ENCODE measurements around the gene TMEFF1.

TMEFF1 gene

DNA sequence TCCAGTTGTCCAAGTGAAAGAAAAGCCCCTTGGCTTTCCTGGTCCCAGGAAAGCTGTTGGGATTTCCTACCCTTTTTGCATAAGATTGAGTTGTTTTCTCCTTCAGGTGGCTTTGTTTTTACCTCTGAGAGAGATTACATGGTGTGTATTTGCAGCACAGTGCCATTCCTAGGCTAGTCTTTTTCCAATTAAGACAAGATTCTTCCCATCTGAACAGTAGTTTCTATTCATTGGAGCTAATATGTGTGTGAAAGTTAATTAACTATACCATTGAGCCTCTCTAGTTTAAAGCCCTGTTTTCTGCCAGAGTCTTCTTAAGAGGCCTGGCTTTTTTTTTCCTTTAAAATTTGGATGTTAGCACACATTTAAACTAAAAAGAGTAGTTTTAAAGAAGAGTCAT lies 25.9 kb upstream of the TMEFF1 start:
- no peak for DNase-seq (ENCODE audit: low read depth)

DNA sequence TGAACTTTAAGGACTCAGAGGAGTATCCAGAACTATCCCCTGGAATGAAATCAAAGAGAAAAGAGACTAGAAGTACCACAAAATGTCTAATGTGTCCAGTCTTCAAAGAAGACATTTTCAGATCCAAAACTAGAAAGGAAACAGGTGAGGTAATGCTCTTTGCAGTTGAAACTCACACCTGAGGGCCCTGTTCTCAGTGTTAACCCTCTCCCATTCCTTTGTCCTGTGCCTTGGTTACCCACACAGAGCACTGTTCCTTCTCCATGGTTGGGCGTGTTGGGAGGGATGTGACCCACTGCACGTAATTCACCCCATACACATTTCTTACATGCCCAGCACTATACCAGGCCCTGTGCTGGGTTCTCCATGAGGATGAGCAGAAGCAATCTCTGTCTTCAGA lies 24.7 kb upstream of the TMEFF1 start:
- DNase-seq (ENCODE audit: low read depth) = no peak

DNA sequence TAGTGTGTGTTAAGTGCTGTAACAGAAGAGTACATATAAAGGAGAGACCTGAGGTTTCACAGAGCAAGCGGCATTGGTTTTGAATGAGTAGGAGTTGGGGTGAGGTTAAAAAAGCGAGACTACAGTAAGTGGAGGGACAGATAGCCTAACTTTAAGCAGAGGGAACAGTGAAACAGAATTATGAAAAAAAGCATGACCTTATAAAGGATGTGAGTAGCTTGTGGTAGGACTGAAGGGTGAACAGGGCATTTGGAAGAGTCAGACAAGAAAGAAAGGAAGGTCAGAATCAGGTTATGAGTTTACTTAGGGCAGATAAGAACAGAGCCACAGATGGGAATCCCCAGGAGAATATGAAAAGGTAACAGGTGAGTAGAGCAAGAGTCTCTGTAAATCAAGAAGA lies 23.5 kb upstream of the TMEFF1 start:
- no peak for DNase-seq (ENCODE audit: low read depth)

DNA sequence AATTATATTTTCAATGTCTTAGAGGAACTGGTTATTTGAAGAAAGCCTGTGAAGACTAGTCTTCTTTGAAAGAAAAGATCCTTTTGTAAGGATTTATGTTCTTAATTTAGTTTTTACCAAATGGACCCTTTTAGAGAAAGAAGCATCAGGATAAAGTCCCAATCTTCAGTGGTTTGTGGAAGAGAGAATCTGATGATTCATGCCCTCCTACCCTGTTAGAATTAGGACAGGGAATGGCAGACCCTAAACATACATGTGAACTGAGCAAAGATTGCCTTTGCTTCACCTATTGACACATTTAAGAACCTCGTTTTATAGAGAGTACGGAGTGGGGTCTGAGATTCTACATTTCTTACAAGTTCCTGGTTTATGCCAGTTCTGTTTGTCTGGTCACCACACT lies 20.1 kb upstream of the TMEFF1 start:
- DNase-seq (ENCODE audit: low read depth) = no peak

DNA sequence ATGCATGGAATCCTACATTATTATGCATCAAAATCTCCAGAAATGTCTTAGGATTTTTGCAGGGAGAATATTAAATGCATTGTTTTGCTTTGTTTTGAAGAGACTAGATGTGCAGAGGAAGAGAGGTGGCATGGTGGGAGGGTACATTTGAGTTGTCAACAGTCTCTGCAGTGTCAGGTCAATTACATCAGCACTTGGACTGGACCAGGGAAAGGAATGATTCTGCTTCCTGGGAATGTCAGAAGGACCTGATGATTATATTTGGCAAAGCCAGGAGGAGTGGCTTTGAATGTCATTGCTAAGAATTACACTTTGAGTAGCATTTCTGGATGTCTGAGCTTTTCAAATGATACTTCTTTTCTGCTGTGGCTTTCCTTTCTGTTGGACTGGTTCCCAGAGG lies 17.5 kb upstream of the TMEFF1 start:
- DNase-seq (ENCODE audit: low read depth) = no peak

DNA sequence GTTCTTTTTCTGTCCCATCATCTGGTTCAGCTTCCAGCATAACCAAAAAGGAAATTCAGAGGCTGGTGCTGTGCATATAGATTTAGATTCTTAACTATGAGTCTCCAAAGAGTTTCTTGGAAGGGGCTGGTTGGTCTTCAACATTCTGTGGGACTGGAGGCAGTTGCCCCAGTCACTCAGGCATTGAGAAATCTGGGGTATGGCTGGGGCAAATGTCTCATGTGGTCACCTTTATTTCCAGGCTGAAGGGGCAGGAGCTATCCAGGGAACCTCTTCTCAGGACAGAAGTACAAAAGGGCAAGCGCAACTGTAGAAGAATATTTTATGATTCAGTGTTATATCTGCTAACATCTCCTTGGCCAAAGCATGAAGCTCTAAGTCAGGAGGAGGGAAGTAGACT lies 15.4 kb upstream of the TMEFF1 start:
- no peak for DNase-seq (ENCODE audit: low read depth)

DNA sequence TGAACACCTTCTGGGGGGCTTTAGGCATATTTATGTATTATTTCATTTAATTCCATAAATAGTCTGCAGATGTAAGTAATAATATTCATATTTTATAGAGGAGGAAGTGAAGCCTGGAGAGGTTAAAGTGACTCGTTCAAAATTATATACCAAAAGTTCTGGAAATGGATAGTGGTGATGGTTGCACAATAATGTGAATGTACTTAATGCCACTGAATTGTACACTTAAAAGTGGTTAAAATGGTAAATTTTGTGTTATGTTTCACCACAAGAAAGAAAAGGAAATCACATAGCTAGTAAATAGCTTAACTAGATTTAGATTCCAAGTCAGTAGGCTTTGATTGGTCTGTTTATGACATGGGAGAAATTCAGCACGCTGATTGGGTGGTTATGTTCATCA lies 13.0 kb upstream of the TMEFF1 start:
- DNase-seq (ENCODE audit: low read depth) = no peak

DNA sequence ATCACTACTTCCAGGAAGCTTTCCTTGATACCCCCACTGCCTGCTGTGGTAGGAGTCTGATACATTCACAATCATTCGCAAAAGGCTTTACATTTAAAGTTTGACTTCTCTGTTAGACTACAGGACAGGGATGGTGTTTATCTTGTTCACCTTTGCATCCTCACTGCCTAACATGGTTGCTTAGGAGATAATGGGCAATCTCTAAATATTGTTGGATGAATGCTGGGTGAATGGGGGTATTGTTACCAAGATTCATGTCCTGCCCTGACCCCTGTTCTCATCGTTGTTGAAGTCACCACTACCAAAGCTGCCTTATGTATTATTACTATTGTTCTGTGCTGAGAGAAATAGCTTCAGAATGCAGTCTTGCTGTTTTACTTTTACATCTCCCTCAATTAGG lies 7.7 kb upstream of the TMEFF1 start:
- no peak for DNase-seq (ENCODE audit: low read depth)

DNA sequence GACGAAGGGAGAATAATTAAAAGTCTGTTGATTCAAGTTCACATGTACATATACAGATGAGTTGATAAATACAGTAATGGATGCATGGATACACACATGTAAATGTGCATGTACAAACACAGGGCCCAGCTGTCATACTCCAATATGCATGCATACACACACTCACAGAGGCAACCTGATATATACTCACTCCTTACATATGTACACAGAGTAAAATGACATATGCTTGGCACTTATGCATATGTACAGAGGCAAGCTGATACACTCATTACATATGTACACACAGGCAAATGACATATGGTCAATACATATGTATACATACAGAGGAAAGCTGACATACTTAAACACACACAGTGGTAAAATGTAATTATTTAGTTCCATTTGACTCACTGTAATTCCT lies 7.2 kb upstream of the TMEFF1 start:
- no peak for DNase-seq (ENCODE audit: low read depth)

DNA sequence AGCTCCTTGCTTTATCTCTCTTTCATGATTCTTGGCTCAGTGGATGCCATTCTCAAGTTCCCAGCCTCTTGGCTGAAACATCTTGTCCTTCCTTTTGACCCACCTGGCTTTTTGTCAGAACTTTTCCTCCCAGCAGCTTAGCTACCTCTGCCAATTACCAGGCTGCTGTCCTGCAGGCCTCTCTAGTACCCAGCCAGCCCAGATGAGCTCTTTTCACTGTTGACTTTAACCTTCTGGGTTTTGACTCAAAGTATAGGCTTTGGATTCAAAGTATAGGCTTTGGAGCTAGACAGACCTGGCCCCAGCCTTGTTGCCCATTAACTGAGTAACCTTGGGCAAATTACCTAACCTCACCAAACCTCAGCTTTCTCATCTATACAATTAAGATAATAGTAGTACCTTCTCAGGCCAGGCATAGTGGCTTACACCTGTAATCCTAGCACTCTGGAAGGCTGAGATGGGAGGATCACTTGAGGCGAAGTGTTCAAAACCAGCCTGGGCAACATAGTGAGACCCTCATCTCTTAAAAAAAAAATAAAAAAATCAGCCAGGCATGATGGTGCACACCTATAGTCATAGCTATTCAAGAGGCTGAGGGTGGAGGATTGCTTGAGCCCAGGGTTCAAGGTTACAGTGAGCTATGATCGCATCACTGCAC lies 6.6 kb upstream of the TMEFF1 start:
- DNase-seq (ENCODE audit: low read depth) = no peak

DNA sequence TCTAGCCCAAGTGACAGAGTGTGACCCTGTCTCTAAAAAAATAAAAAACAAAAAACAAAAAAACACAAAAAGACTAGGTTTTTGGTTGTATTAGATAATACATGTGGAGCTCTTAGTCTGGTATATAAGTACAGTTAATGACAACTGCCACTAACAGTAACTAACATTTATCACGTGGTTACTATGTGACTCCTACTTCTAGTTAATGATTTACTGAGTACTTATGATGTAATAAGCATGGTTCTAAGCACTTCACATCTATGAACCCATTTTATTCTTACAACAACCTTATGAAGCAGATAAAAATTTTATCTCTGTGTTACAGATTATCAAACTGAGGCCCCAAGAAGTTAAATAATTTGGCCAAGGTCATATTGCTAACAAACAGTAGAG lies 6.1 kb upstream of the TMEFF1 start:
- no peak for DNase-seq (ENCODE audit: low read depth)

DNA sequence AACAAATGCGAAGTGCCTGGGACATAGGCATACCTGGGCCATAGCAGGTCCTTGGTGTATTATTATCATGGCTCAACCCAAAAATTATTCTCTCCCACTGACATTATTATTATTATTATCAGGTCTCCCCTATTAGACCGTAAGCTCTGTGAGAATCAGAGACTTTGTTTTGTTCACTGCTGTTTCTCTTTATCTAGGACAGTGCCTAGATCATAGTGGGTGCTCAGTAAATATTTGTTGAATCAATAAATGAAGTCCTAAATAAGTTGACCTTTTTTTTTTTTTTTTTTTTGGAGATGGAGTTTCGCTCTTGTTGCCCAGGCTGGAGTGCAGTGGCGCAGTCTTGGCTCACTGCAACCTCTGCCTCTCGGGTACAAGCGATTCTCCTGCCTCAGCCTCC lies 4.9 kb upstream of the TMEFF1 start:
- DNase-seq (ENCODE audit: low read depth) = no peak

DNA sequence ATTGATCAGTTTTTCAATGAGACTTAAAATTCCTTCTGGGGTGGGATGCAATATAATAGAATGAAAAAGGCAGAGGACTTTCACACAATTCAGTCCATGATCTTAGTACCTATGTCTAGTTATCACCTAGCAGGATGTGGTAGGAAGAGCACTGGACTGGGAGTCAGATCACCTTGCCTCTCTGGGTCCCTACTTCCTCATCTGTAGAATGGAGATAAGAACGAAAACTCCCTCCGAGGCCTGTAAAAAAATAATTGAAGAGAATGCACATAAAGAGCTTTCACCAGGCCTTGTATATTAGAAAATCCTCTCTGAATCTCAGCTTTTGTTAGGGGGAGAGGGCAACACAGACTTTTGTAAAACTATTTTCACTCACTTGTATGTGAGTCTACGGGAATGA lies 681 bp upstream of the TMEFF1 start:
- no peak for DNase-seq (ENCODE audit: low read depth)

DNA sequence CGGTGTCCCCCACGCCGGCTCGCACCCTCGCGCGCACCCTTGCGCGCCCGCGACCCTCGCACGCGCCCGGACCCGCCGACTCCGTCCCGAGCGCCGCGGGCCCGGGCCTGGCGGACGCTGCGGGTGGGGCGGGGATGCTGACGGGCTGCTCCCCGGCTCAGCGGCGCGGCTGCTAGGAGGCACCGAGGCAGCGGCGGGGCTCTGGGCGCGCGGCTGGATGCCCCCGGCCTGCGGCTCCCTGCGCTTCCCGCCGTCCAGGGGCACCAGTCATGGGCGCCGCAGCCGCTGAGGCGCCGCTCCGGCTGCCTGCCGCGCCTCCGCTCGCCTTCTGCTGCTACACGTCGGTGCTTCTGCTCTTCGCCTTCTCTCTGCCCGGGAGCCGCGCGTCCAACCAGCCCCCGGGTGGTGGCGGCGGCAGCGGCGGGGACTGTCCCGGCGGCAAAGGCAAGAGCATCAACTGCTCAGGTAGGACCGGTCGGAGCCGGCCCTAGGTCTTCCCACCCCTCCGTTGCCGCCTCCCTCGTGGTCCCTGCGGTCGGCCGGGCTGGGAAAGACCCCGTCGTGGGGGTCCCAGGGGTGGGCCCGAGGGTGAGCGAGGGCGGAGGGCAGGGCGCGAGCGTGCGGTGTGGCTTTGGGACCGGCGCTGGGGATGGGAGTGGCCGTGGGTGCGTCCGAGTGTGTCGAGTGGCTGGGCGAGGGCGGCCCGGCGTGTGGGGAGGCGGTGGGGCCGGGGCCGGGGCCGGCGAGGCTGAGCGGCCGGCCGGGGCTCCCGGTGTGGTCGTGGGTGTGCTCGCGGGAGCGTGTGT lies 530 bp downstream of the TMEFF1 start:
- peak; percentile 3 for DNase-seq (ENCODE audit: low read depth)

DNA sequence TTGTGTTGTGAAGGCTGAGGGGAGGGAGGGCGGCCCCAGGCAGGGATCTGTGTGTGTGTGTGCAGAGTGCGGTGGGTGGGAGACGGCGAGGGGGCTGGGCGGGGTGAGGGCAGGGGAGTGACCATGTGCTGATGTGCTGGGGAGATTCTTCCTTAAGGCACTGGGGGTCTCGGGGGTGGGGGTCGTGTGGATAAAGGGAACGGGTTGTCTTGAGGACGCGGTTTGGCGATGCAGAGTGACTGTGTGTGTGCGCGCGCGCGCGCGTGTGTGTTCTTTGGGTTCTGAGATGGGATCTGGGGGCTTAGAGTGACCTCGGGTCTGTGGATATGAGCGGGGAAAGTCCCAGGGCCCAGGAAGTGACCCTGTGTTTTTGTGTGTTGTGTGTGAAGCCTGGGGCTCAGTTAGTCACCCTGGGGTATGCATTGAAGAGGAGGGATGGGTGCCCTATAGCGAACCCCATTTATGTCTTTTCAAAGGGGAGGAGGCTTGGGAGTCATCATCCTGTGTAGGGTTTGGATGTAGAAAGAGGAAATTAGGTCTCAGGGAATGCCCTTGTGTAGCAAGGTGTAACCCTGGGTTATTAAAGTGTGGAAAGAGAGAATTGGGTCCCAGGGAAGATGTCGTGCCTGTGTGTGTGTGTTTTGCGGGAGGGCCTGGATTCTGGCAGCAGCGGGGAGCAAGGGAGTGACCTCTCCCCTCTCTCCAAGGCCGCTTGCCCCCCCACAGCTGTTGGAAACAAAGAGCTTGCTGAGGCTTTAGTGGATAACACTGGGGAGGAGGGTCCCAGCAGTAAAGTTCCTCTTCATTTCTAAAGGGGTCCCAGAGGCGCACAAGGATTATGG lies 1.4 kb downstream of the TMEFF1 start:
- DNase-seq (ENCODE audit: low read depth) = no peak

DNA sequence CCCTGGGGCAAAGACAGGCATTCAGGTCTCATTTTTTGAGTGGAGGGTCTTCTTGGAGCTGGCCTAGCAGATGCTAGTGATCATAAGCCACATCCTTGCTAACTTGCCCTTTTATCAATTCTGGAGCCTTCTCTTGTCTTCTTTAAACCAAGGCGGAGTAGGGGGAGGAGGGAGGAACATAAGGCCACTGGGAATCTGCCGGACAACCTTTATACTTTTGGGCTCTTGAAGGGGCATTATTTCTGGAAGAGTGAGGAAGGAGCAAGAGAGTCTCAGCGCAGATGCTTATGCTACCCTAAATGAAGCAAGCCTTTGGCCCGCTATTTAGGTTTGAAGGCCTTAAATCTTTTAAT lies 2.0 kb downstream of the TMEFF1 start:
- no peak for DNase-seq (ENCODE audit: low read depth)

DNA sequence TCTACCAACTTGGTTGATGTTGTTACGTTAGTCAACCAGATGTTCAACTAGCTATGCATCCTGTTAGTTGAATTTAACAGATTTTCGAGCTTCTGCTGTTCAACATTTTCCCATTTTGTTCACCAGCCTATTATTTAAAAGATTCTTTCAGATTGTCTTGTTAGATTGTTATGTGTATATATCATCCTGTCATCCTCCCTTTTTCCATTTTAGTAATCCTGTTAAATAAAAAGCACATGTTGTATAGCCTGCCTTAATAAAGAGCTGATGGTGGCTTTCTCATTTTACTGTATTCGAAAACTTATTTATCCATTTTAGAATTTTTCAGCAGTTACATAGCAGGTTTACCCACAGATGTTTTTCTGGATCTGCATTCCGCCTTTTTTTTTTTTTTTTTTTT lies 4.3 kb downstream of the TMEFF1 start:
- no peak for DNase-seq (ENCODE audit: low read depth)

DNA sequence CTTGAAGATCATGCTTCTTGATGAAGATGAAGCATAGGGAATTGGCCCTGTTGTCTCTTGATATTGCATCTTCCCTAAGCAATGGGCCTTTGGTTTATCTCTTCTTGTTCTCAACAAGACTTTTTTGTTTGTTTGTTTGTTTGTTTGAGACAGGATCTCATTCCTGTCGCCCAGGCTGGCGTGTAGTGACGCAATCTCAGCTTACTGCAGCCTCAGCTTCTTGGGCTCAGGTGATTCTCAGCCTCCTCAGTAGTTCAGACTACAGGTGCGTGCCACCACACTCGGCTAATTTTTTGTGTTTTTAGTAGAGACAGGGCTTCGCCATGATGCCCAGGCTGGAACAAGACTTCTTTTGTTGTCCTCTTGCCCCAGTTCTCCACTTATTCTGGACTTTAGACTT lies 5.2 kb downstream of the TMEFF1 start:
- DNase-seq (ENCODE audit: low read depth) = no peak

DNA sequence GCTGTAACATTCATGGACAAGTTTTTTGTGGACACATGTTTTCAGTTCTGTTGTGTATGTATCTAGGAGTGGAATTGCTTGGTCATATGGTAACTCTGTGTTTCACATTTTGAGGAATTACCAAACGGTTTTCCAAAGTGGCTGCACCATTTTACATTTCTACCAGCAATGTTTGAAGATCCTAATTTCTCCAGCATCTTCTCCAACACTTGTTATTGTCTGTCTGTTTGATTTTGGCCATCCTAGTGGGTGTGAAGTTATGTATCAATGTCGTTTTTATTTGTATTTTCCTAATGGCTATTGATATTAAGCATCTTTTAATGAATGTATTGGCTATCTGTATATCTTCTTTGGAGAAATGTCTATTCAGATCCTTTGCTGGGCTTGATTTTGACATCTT lies 6.9 kb downstream of the TMEFF1 start:
- DNase-seq (ENCODE audit: low read depth) = no peak

DNA sequence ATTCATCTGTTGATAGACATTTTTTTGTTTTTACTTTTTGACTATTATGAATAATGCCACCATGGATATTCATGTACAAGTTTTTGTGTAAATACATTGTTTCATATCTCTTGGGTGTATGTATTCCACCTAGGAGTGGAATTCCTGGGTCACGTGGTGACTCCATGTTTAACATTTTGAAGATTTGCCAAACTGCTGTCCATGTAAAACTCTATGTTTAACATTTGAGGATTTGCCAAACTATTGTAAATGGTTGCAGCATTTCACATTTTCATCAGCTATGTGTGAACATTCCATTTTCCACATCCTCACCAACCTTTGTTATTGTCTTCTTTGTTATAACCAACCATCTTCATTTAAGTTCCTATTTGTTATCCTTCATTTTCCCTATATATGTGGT lies 12.2 kb downstream of the TMEFF1 start:
- no peak for DNase-seq (ENCODE audit: low read depth)

DNA sequence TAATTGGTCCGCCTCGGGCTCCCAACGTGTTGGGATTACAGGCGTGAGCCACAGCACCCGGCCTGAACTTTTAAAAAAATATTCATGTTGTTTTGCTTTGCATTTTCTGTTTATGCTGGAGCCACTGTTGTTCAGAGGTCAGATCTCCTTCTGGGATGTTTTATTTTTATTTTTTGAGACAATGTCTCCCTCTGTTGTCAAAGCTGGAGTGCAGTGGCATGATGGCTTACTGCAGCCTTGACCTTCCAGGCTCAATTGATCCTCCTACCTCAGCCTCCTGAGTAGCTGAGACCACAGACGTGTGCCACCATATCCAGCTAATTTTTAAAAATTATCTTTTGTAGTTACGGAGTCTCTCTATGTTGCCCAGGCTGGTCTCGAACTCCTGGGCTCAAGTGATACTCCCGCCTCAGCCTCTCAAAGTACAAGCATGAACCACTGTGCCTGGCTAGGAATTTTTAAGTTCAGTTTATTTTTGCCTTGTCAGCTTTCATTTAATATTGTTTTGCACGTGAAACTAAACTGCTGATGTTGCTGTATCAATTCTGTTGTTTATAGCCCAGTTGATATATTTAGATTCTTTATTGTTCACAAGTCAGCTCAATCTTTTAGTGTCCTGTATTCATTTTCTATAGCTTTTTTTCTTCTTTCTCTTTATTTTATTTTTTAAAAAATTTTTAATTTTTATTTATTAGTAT lies 13.7 kb downstream of the TMEFF1 start:
- no peak for DNase-seq (ENCODE audit: low read depth)

DNA sequence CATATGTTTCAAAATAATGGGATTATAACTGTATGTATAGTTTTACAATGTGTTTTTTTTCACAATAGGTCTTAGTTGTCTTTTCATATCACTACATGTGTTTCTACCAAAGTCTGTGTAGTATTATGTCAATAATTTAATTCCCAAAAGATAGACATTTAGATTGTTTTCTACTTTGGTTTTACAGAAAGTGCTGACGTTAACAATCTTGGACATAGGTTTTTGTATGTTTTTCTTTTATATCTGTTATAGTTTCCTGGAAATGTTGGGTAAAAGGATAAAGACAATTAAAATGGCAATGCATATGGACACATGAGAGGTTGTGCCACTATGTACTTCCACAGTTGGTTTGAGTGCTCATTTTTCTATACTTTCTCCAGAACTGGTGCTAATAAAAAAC lies 15.2 kb downstream of the TMEFF1 start:
- DNase-seq (ENCODE audit: low read depth) = no peak

DNA sequence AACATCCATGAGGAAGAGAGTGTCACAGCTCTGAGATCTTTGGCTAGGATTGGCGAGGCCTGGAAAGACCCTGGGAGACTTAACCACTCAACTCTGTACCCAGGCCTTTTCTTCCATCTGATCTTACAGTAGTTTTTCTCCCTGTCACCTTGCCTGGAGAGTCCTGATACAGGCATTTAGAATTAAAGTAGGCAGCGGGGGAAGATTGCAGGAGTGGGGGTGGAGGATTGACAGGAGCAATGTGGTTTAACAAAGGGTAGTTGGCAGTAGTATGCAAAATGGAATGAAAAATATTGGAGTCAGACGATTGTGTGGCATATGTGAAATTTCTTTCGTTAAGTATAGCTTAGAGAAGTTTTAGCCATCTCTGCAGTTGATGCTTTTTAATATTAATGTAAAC lies 16.9 kb downstream of the TMEFF1 start:
- no peak for DNase-seq (ENCODE audit: low read depth)
